ENCODE measurements around the gene IFNA8. TPM values are rescaled to one million over a fixed set of nuclear protein-coding genes. Genes with fewer than 3 reads are reported as not detected.

Gene IFNA8
- total RNA-seq, 2 experiments from 2014 or later, result not detected

- BruUV-seq (replicated peaks), result no TSS peak
- Histone ChIP-seq H3K27ac (ENCODE audit: low read depth, low read length, poor library complexity, severe bottlenecking) (no peak overlapping the region), H3K4me1 (ENCODE audit: insufficient read depth, low read length, poor library complexity, severe bottlenecking) (peaks cover 5% of the 10 kb centered on the region), H3K79me2 (ENCODE audit: insufficient read depth, low read depth, low read length) (no peaks in the 10 kb centered on the region), H4K20me1 (ENCODE audit: insufficient read depth, low read length) (no peaks in the 10 kb centered on the region), H3K9me2 (ENCODE audit: insufficient read depth, low read length) (no peaks in the 10 kb centered on the region), H3K4me2 (ENCODE audit: low read length) (no peak overlapping the region), H3K36me3 (ENCODE audit: insufficient read depth, low read length) (no peaks in the 10 kb centered on the region), H3K9me3 (ENCODE audit: low read length) (no peaks in the 10 kb centered on the region), H3K4me3 (ENCODE audit: low read depth, low read length, poor library complexity, severe bottlenecking) (no peak overlapping the region), H2AFZ (ENCODE audit: low read length) (no peak overlapping the region)
- ChIA-PET POLR2A (no interaction called here), CTCF (ENCODE audit: unreplicated experiment) (no interaction called here)
- TF ChIP-seq CTCF (conservative IDR thresholded peaks at IDR 0.05; ENCODE audit: low read length), result no peak
- no peak for TF ChIP-seq EZH2phosphoT487 (IDR thresholded peaks at IDR 0.05; ENCODE audit: borderline replicate concordance, low read depth, low read length)
- intact Hi-C loops (cut with micrococcal nuclease; ENCODE audit: unreplicated experiment), result no loop called here
- DNase-seq (ENCODE audit: low spot score), result no peak
Observed at GRCh38 chr9:21415493-21416267, 6.8 kb downstream of the IFNA8 start.

- no TSS peak for BruUV-seq (replicated peaks)
- Histone ChIP-seq H2AFZ (ENCODE audit: low read length) (no peak overlapping the region), H4K20me1 (ENCODE audit: insufficient read depth, low read length) (no peaks in the 10 kb centered on the region; the same call in 1 of the 2 replicates), H3K9me3 (ENCODE audit: low read length) (no peaks in the 10 kb centered on the region), H3K9me2 (ENCODE audit: insufficient read depth, low read length) (no peaks in the 10 kb centered on the region), H3K79me2 (ENCODE audit: insufficient read depth, low read depth, low read length) (no peaks in the 10 kb centered on the region), H3K4me3 (ENCODE audit: low read depth, low read length, poor library complexity, severe bottlenecking) (no peak overlapping the region), H3K27ac (ENCODE audit: low read depth, low read length, poor library complexity, severe bottlenecking) (no peak overlapping the region), H3K4me1 (ENCODE audit: insufficient read depth, low read length, poor library complexity, severe bottlenecking) (no peaks in the 10 kb centered on the region), H3K36me3 (ENCODE audit: insufficient read depth, low read length) (no peaks in the 10 kb centered on the region), H3K4me2 (ENCODE audit: low read length) (no peak overlapping the region)
- TF ChIP-seq CTCF (conservative IDR thresholded peaks at IDR 0.05; ENCODE audit: low read length), result no peak
- CTCF ChIA-PET (ENCODE audit: unreplicated experiment), result no interaction called here
- POLR2A ChIA-PET, result no interaction called here
- intact Hi-C loops (cut with micrococcal nuclease; ENCODE audit: unreplicated experiment), result no loop called here
- no peak for DNase-seq (ENCODE audit: low spot score)
Observed at GRCh38 chr9:21428235-21428634, 19.3 kb downstream of the IFNA8 start.

GRCh38 chr9:21429191-21429590 lies 20.3 kb downstream of the IFNA8 start:
- POLR2A ChIA-PET, result no interaction called here
- H3K27ac ChIP-seq (ENCODE audit: low read depth, low read length, poor library complexity, severe bottlenecking), result no peak overlapping the region
- TF ChIP-seq CTCF (conservative IDR thresholded peaks at IDR 0.05; ENCODE audit: low read length) (no peak), EZH2phosphoT487 (IDR thresholded peaks at IDR 0.05; ENCODE audit: borderline replicate concordance, low read depth, low read length) (no peak)
- intact Hi-C loops (cut with micrococcal nuclease; ENCODE audit: unreplicated experiment), result no loop called here
- no peaks in the 10 kb centered on the region; the same call in 1 of the 2 replicates for H4K20me1 ChIP-seq (ENCODE audit: insufficient read depth, low read length)
- H3K9me2 ChIP-seq (ENCODE audit: insufficient read depth, low read length), result no peaks in the 10 kb centered on the region
- no TSS peak for BruUV-seq (replicated peaks)
- H2AFZ ChIP-seq (ENCODE audit: low read length), result no peak overlapping the region
- H3K9me3 ChIP-seq (ENCODE audit: low read length), result no peaks in the 10 kb centered on the region
- no peaks in the 10 kb centered on the region for H3K79me2 ChIP-seq (ENCODE audit: insufficient read depth, low read depth, low read length)
- no peak overlapping the region for H3K4me2 ChIP-seq (ENCODE audit: low read length)
- H3K4me3 ChIP-seq (ENCODE audit: low read depth, low read length, poor library complexity, severe bottlenecking), result no peak overlapping the region
- no peaks in the 10 kb centered on the region for H3K36me3 ChIP-seq (ENCODE audit: insufficient read depth, low read length)
- no peaks in the 10 kb centered on the region for H3K4me1 ChIP-seq (ENCODE audit: insufficient read depth, low read length, poor library complexity, severe bottlenecking)
- DNase-seq (ENCODE audit: low spot score), result no peak
- CTCF ChIA-PET (ENCODE audit: unreplicated experiment), result no interaction called here
